Stimulated activated CD4-positive, alpha-beta T cell treated with anti-CD3 and anti-CD28 coated beads, Interleukin-2, amount 100 ng/mL, for 24 hours (primary cell): ENCODE results near the gene ICA1.
A peak's percentile ranks its signal among the peaks of the same experiment; 100 is the strongest.

Source experiments
- DNase-seq, 2 donors: peaks; one replicate each; pipeline ENCODE4 v3.0.0-alpha.2; 2020

The ICA1 gene

GRCh38 chr7:8197994-8198698 lies 63.8 kb downstream of the ICA1 start:
- no peak for DNase-seq

- no peak for DNase-seq
Measured at GRCh38 chr7:8192897-8193296, 69.1 kb downstream of the ICA1 start.

DNA sequence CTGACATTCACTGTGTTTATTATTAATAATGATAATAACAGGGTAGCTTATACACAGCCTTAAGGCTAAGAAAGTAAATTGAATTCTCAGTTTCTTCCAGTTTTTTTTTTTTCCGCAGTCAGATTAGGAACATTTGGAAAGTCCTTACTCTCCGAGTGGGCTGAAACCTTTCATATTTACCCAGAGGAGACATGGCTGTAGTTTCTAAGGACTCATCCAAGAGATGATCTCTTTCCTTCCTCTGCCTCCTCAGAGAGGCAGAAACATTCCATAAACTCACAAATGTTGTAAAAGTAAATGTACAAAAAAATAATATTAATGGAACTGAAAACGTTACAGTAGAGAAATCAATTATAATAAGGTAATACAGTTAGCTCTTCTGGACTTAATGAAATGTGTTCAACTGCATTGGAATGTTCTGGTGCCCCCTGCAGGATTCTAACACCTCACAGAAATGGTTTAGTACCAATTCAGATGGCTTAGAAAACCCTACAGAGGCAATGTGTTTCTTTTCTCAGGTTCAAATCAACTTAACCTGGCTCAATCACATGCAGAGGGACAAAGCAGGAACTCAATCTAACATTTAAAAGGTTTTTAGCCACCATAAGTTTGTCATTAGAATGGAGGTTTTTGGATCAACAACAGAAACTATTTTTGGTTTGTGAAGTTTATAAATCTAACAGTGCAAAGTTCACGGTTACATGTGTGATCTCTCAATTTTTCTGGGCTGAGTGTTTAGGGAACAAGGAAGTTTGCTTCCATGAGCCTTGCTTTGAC lies 71.7 kb downstream of the ICA1 start:
- DNase-seq = peak; percentile 49 to 73

DNA sequence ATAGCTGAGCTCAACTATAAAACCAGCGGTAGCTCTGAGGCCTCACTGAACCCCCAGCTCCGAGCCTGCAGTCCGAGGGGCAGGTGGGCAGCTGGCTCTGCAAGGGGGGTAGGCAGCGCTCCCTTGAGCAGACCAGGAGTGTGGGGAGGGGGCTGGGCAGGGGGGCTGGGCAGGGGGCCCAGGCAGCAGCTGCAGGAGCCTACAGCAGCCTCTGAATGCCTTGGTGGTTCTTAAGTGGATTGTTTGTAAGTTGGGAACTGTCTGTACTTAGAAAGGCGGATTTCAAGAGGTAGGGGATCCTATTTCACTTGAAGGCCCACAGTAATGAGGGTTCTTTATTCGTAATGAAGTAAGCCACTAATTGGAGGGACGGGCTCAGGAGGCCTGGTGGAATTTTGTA lies 72.3 kb downstream of the ICA1 start:
- no peak for DNase-seq

DNA sequence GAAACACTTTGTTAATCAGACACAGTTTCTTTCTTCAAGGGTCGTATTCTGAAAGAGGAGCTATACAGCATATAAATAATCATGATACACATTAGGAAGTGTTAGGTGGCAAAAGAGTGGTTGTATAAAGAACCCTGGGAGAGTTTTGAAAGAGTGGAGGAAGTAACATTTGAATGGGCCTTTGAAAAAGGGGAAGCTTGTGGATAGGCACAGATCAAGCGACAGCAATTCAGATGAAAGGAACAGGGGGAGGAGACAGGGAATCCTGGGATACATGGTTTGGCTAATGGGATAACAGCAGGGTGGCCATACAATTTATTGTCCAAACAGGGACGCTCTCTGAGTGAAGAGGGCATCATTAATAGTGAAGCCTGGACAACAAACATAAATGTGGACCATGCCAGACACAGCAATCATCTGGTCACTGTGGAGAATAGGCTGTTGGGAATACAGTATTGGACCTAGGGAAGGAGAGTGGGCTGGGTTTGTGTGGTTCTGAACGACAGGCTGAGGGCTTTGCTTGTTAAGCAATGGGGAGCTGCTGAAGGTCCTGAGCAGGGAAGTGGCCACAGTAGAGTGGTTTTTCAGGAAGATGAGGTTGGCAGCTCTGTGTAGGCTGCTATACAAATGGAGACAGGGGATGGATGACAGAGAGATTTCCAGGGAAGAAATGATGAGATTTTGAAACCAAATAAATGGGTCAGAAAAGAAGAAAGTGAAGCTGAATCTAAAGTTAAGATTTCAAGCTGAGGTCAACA lies 75.9 kb downstream of the ICA1 start:
- no peak for DNase-seq

- no peak for DNase-seq
Measured at GRCh38 chr7:8184221-8184620, 77.7 kb downstream of the ICA1 start.

GRCh38 chr7:8179486-8179885 lies 82.5 kb downstream of the ICA1 start:
- DNase-seq = no peak

DNA sequence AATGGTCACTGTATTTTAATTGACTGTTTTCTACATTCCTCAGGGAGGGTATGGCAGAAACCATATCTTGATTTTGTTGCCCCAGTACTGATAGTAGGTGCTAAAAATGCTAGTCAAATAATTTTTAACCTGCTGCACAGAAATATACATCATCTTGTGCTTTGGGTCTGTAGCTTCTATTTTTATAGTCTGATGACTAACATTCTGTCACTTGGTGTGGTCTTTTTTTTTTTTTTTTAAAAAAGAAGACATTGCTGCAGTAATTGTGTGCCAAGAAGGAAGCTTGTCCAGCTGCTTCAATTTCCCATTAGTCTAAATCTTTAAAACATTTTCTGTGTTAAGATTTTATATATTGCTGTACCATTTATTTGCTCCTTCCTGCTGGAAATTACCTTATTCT lies 83.6 kb downstream of the ICA1 start:
- no peak for DNase-seq

GRCh38 chr7:8177109-8177933 lies 84.6 kb downstream of the ICA1 start:
- DNase-seq = no peak

DNA sequence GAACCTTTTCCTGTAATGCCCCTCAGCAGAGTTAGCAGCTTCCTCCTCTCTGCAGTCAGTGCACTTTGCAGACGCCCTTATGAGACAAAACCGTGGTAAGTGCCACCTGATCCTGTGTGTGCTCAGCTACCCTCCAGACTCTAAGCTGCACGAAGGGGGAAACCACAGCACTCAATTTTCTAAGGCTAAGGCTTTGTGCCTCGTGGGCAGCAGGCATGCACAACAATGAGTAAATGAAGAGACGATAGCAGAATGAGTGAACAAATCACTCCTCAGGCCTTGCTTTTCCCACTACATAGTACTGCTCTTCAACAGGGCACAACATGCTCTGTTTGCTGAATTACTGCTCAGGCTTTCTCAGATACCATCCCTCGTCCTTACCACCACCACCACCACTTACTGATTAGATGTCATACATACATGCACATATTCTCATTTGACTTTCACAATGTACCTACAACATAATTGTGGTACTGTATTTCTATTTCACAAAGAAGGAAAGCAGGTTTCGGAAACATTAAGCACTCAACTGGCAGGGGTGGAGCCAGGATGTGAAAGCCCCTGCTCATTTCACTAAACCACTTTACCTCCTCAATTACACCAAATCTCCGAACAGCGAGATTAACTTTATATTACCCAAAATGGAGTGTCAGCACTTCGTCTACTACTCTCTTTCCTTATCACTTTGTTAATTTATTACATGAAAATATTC lies 85.4 kb downstream of the ICA1 start:
- DNase-seq = peak; percentile 53

DNA sequence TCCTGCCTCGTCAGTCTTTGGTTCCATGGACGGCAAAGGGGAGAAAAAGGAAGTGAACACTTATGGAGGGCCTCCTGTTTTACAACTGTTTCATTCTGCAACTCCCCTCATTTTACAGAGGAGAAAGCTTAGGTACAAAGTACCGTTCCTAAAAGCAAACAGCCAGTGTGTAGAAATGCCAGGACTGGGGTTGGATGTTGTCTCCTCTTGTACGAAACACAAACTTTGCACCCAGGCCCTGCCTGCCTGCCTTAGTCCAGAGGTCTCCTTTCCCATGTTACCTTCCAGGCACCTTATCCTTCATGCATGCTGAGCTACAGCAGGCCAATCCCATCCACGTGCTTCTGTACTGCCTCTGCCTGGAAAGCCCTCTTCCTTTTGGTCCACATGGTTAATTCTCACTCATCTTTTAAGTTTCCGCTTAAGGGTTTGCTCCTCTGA lies 86.0 kb downstream of the ICA1 start:
- peak in 1 of 2 donors; percentile 25 for DNase-seq

DNA sequence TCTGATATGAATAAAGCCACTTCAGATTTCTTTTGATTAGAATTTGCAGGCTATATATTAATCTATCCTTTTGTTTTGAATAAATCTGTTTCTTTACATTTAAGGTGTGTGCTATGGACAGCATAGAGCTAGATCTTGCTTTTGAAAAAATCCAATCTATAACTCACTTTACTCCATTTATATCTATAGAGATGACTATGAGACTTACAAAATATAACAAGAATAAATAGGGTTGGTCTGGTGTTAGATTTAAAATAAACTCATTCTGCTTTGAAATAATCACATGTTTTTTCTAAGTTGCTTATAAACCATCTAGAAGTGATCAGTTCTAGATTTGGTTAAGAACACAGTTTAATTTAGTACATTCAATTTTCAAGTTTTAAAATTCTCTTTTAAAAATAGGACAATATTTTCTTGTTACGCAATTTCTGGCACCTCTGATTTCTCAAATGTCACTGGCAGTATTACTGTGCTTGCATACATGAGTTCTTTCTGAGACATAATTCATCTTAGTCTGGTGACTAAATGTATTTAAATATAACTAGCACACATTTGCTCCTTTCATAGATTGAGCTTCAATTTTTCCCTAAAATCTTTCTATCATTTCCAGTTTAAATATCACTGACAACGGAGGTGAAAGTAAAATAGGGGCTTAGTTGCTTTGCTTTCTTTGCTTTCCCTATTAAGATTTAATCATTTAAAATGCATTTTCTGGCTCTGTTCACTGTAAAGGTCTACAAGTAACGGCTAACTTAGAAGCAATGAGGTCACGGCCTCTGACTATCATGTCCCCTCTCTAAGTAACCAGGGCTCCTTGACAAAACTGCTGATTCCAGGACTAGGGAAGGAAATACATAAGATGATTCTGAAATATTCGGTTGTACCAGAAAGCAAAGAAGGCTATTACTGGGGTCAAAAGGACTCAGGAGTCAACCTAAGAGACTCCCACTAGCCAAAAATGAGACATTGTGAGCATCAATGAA lies 89.3 kb downstream of the ICA1 start:
- DNase-seq = no peak

DNA sequence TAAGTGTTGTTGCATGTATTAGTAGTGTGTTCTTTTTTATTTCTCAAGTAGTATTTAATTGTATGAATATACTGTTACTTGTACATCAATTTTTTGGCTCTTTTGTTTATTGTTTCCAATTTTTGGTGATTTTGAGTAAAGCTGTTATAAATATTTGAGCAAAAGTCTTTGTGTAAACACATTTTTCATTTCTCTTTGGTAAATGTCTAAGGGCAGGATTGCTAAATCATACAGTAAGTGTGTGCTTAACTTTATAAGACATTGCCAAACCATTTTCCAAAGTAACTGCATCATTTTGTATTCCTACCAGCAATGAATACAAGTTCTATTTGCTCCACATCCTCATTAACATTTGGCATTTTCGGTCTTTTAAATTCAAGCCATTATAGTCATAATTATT lies 92.8 kb downstream of the ICA1 start:
- no peak for DNase-seq

GRCh38 chr7:8168336-8168735 lies 93.6 kb downstream of the ICA1 start:
- no peak for DNase-seq

DNA sequence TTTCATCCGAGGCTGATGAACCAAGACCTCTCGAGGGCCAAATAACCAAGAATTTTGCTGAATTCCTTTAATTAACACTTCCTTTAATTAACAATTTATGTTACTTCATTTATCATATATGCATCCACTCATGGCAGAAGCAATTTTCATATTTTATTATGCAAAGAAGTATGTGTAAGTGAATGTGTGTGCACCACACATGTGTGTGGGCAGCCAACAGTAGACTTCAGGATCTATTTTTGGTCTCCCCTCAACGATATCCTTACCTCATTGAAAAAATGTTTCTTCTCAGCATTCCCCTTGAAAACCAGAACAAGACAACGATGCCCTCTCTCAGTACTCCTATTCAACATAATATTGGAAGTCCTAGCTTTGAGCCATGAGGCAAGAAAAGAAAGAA lies 96.8 kb downstream of the ICA1 start:
- DNase-seq = no peak

DNA sequence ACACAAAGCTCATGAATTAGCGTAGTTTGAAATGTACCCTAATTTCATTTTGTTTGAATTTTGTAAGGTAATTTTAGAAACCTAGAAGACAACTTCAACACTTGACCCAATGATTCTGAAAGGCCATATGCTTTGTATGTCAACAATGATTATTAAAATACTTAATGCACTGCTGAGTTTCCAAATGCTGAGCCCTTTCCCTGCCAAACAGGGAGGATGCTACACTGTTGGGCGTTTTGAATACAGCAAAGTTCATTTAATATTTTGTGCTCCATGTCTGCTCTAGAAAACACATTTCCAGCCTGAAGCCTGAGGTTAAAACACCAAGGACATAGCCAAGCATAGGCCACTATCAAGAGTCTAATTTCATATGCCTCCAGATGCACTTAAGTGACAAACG lies 99.8 kb downstream of the ICA1 start:
- no peak for DNase-seq

GRCh38 chr7:8161364-8161828 lies 100.6 kb downstream of the ICA1 start:
- no peak for DNase-seq

DNA sequence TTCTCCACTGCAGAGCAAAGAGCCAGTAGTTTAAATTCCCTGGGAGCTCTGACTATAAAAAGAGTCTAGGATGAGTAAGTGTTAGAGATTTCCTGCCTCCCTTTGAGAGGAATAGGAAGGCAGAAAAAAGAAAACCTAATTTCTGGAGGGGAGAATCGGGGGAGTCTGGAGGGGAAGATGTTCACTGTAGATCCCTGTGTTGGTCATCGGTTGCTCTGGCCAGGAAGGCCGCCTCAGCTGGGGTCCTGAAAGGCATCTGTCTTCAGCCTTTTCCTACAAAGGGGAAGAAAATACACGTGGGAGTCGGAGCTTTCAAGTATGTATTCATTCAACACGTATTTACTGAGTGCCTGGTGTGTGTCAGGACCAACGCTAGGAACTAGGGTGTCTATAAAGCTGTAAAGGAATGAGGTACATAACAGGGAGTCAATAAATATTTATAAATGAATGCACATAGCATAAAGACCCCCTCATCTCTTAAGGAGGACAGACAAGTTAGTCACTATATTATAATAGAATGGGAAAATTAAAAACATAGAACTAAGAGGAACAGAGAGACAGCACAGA lies 101.1 kb downstream of the ICA1 start:
- no peak for DNase-seq

DNA sequence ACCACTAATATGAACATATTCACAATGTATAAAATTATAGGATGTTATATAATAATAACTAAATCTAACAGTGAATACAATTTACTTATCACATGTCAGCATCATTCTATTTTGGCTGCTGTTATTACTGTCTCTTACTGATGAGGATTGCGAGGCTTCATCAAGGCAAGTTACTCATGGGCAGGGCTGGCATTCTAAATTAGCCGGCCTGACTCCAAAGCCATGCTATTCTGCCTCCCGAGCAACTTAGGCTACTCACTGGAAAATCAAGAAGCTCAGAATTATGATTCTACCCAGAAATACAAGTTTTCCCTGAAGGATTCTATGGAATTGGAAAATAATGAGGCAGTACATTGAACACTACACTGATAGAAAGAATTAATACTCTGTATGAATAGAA lies 101.7 kb downstream of the ICA1 start:
- DNase-seq = no peak

DNA sequence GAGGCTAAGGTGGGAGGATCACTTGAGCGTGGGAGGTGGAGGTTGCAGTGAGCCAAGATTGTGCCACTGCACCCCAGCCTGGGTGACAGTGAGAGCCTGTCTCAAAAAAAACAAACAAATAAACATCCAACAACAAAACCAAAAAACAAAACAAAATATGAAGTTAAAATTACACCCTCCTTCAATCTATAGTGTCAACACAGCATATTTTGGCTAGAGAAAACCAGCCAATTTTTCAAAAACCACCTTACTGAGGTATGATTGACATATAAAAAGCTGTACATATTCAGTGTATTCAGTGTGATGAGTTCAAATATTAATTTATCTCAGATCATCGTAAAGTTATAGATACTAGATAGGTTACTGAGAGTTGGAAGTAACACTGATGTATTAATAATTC lies 102.4 kb downstream of the ICA1 start:
- no peak for DNase-seq
